CD4-positive, CD25-positive, alpha-beta regulatory T cell (primary cell): Measurements from ENCODE around the gene AZIN2. TPM values are rescaled to one million over a fixed set of nuclear protein-coding genes. Genes with fewer than 3 reads are reported as not detected.

ENCODE experiments used
- ATAC-seq, 2 donors: fragments of 150-1000 bp; cut with Tn5 transposase; one replicate each; pipeline ENCODE4 v1.10.0; 2021; ENCODE audit warnings: low read depth in 2 of 2, moderate number of reproducible peaks in 2 of 2, moderate library complexity in 1 of 2
- DNase-seq, 3 donors: peaks; one replicate each; pipeline versions ENCODE4 v3.0.0 to v3.0.0-alpha.2; 2012 to 2022; ENCODE audit warnings: mixed read lengths in 1 of 3
- H3K27ac ChIP-seq: one replicate; pipeline ENCODE4 v1.7.0; 2013; ENCODE audit warnings: mild to moderate bottlenecking, low read length; ENCODE audit not compliant: insufficient read depth, poor library complexity, severe bottlenecking
- H3K27me3 ChIP-seq: one replicate; pipeline ENCODE4 v1.7.0; 2013; ENCODE audit warnings: low read length; ENCODE audit not compliant: control insufficient read depth, insufficient read depth
- H3K36me3 ChIP-seq: one replicate; pipeline ENCODE4 v1.7.0; 2013; ENCODE audit warnings: mild to moderate bottlenecking, low read length, moderate library complexity; ENCODE audit not compliant: control insufficient read depth, insufficient read depth
- H3K4me1 ChIP-seq: 2 replicates; pipeline ENCODE4 v1.7.0; 2013; ENCODE audit warnings: mild to moderate bottlenecking, low read length; ENCODE audit not compliant: insufficient read depth, control insufficient read depth, poor library complexity, severe bottlenecking
- H3K4me3 ChIP-seq: one replicate; pipeline ENCODE4 v1.7.0; 2013; ENCODE audit warnings: low read depth, mild to moderate bottlenecking, low read length, moderate library complexity
- H3K9me3 ChIP-seq, 2 experiments: 1 replicate in 1 of 2; 2 replicates in 1 of 2; pipeline ENCODE4 v1.7.0; 2013; ENCODE audit warnings: low read length in 2 of 2, mild to moderate bottlenecking in 1 of 2, moderate library complexity in 1 of 2; ENCODE audit not compliant: control insufficient read depth in 2 of 2
- H3K27ac Mint-ChIP-seq, 3 donors: one replicate each; pipeline ENCODE4 v1.8.0; 2020 to 2022; ENCODE audit warnings: mild to moderate bottlenecking in 3 of 3, mixed read lengths in 3 of 3, moderate library complexity in 2 of 3
- H3K27me3 Mint-ChIP-seq: one replicate; pipeline ENCODE4 v1.8.0; 2022; ENCODE audit warnings: mild to moderate bottlenecking, mixed read lengths
- H3K36me3 Mint-ChIP-seq: one replicate; pipeline ENCODE4 v1.8.0; 2020; ENCODE audit warnings: mixed read lengths
- H3K4me1 Mint-ChIP-seq, 4 donors: one replicate each; pipeline ENCODE4 v1.8.0; 2020 to 2022; ENCODE audit warnings: mixed read lengths in 4 of 4, mild to moderate bottlenecking in 1 of 4
- H3K4me3 Mint-ChIP-seq, 4 donors: one replicate each; pipeline ENCODE4 v1.8.0; 2020 to 2022; ENCODE audit warnings: mild to moderate bottlenecking in 4 of 4, mixed read lengths in 4 of 4, moderate library complexity in 3 of 4
- H3K9me3 Mint-ChIP-seq, 7 donors: one replicate each; pipeline ENCODE4 v1.8.0; 2020 to 2022; ENCODE audit warnings: mixed read lengths in 7 of 7, mild to moderate bottlenecking in 3 of 7, moderate library complexity in 2 of 7
- polyA plus RNA-seq, 4 donors: library from polyadenylated mRNA; unstranded; fragments of 300-500 nt; fragmentation: Illumina TruSeq; gene quantifications; one replicate each; pipeline ENCODE4 v1.2.3, GENCODE V29; 2021
- total RNA-seq: library from RNA; stranded (reverse); gene quantifications from one replicate; pipeline ENCODE4 v1.2.3, GENCODE V29; 2022

The AZIN2 gene
- total and polyA plus RNA-seq, 5 donors from 2014 or later = 0.69 to 1.9 (median 1.3) TPM; not detected in 1

DNA sequence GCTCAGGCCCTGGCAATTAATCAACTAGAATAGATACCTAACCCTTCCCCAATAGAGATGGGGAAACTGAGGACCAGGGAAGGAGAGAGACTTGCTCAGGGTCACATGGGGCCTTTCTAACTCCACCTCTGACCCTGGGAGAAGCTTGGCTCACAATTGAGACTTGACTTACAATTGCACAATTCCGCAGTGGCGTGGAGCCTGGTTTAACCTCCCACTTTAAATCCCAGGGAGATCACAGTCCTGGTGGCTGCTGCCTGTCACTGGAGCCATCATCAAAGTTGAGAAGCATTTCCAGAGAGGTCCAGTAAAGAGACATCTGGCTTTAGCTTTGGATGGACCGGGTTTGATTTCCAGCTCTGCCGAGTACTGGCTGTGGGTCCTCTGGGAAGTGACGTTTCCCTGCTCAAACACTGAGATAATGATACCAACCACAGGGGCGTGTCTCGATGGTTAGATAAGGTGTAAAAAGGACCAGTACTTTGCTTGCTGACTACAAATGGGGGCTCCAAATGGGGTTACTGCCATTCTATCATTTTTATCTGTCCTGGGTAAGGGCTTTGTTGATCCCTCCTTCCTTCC lies 61.6 kb downstream of the AZIN2 start:
- no peak for DNase-seq
- H3K36me3 ChIP-seq = peaks cover 21% of the 10 kb centered on the region
- H3K27ac ChIP-seq = no peak overlapping the region
- H3K27ac Mint-ChIP-seq = peak overlapping the region in 1 of 3 donors; percentile 85
- no peak overlapping the region for H3K4me3 ChIP-seq
- H3K4me1 Mint-ChIP-seq = peaks cover 0 to 19% (median 10%) of the 10 kb centered on the region in 4 donors
- no peaks in the 10 kb centered on the region for H3K4me1 ChIP-seq
- no peaks in the 10 kb centered on the region for H3K27me3 ChIP-seq
- H3K9me3 Mint-ChIP-seq = no peaks in the 10 kb centered on the region
- peaks cover 11% of the 10 kb centered on the region for H3K36me3 Mint-ChIP-seq
- no peaks in the 10 kb centered on the region for H3K9me3 ChIP-seq
- no peak overlapping the region for H3K4me3 Mint-ChIP-seq
- ATAC-seq = no peak
- no peaks in the 10 kb centered on the region for H3K27me3 Mint-ChIP-seq

DNA sequence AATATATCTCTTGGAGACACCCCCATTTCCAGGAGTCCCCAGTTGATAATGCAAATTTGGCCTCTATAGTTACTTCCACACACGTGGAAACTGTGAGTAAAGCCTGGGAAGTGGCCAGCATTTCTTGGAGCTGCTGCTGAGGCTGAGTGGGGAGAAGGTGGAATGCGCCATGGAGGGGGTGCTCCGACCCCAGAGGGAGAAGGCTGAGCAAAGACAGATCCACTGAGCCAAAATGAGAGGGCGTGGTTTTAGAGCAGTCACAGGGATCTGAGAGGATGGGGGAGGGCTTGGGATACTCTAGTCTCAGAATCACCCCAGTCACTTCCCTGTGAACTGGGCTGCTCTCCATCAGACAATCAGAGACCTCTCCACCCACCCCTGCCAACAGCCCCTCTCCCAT lies 62.2 kb downstream of the AZIN2 start:
- H3K4me3 ChIP-seq = no peak overlapping the region
- H3K4me1 ChIP-seq = no peaks in the 10 kb centered on the region
- ATAC-seq (no peak), DNase-seq (no peak)
- H3K27ac ChIP-seq = no peak overlapping the region
- peak overlapping the region in 2 of 3 donors; percentile 49 to 85 for H3K27ac Mint-ChIP-seq
- no peaks in the 10 kb centered on the region for H3K27me3 Mint-ChIP-seq
- H3K9me3 Mint-ChIP-seq = no peaks in the 10 kb centered on the region
- peaks cover 16% of the 10 kb centered on the region for H3K36me3 Mint-ChIP-seq
- peaks cover 25% of the 10 kb centered on the region for H3K36me3 ChIP-seq
- no peaks in the 10 kb centered on the region for H3K9me3 ChIP-seq
- peaks cover 0 to 16% (median 10%) of the 10 kb centered on the region in 4 donors for H3K4me1 Mint-ChIP-seq
- no peaks in the 10 kb centered on the region for H3K27me3 ChIP-seq
- no peak overlapping the region for H3K4me3 Mint-ChIP-seq

DNA sequence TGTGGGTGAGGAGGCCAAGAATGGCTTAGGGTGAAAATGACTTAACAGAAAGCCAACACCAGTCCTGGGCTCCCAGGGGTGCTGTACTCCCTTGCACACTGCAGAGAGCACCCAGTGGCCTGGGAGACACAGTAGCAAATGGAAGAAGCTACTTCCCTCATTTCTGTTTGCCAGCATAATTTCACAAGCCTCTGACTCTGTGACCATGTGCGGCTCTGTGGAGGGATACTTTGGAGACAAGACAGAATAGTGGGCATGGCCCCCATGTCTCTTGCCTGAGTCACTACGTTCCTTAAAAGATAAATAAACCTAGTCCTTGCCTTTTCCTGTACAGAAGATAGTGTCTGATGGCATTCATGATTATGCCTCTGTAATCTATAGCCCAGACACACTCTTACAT lies 62.7 kb downstream of the AZIN2 start:
- Mint-ChIP-seq H3K27ac (peak overlapping the region in 2 of 3 donors; percentile 49 to 59), H3K4me1 (peaks cover 0 to 16% (median 10%) of the 10 kb centered on the region in 4 donors), H3K36me3 (peaks cover 16% of the 10 kb centered on the region), H3K27me3 (no peaks in the 10 kb centered on the region), H3K4me3 (no peak overlapping the region), H3K9me3 (no peaks in the 10 kb centered on the region)
- ATAC-seq = no peak
- Histone ChIP-seq H3K36me3 (peaks cover 25% of the 10 kb centered on the region), H3K4me3 (no peak overlapping the region), H3K27ac (no peak overlapping the region), H3K27me3 (no peaks in the 10 kb centered on the region), H3K4me1 (no peaks in the 10 kb centered on the region), H3K9me3 (no peaks in the 10 kb centered on the region)
- DNase-seq = no peak

DNA sequence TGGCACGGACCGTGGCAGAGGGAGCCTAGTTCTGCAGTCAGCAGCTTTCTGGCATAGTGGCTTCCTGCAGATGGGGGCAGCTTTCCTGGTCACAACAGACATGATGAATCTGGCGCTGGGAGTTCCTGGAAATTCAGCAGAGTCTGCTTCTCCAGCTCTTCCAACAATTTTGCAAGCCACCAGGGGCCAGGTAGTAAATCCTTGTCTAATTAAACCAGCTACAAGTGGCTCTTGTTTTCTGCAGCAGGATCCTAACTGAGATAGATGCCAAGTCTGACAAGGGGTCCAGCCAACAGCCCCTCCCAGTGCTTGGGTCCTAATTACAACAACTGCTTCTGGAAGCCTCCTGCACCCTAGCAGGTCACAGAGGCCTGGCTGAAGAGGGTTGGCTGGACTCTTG lies 65.0 kb downstream of the AZIN2 start:
- H3K27me3 Mint-ChIP-seq = no peaks in the 10 kb centered on the region
- no peaks in the 10 kb centered on the region for H3K9me3 ChIP-seq
- no peak for ATAC-seq
- peaks cover 16% of the 10 kb centered on the region for H3K36me3 Mint-ChIP-seq
- H3K4me3 ChIP-seq = no peak overlapping the region
- no peaks in the 10 kb centered on the region for H3K27me3 ChIP-seq
- H3K4me1 Mint-ChIP-seq = peaks cover 0 to 6% (median 4%) of the 10 kb centered on the region in 4 donors
- no peaks in the 10 kb centered on the region for H3K9me3 Mint-ChIP-seq
- DNase-seq = no peak
- H3K27ac ChIP-seq = no peak overlapping the region
- H3K4me3 Mint-ChIP-seq = no peak overlapping the region
- no peaks in the 10 kb centered on the region for H3K4me1 ChIP-seq
- peaks cover 25% of the 10 kb centered on the region for H3K36me3 ChIP-seq
- H3K27ac Mint-ChIP-seq = peak overlapping the region in 1 of 3 donors; percentile 69

DNA sequence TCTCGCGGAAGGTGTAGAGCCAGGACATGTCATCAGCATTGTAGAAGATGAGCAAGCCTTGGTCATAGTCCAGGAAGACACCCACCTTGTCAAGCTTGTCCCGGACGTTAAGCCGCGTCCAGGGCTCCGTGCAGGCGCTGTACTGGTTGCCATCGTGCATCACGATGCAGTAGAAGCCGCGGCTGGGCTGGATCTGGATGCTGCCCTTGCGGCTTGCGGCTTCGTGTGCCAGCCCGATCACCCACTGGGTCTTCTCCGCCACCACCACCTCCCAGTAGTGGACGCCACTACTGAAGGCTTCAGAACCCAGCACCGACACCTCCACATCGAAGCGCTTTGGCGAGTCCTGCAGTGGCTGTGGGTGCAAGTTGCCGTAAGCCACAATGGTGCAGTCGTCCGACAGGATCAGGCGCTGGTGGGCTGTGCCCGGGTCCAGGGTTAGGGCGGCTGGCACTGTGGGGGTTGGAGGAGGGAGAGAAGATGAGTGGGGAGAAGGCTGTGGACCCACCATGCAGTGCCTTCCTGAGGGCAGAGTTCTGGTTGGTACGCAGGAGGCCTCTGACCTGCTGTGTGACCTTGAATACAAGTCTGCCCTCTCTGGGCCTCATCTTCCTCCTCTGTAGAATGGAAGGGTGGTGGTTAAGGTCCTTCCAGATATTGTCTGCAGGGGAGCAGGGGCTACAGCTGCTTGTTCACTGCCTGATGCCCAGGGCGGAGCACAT lies 66.5 kb downstream of the AZIN2 start:
- Mint-ChIP-seq H3K36me3 (peaks cover 16% of the 10 kb centered on the region), H3K4me1 (peaks cover 0 to 6% (median under 1%) of the 10 kb centered on the region in 4 donors), H3K4me3 (no peak overlapping the region), H3K27ac (peak overlapping the region in 1 of 3 donors; percentile 65), H3K9me3 (no peaks in the 10 kb centered on the region), H3K27me3 (no peaks in the 10 kb centered on the region)
- no peak for DNase-seq
- no peaks in the 10 kb centered on the region for H3K9me3 ChIP-seq
- H3K27ac ChIP-seq = no peak overlapping the region
- H3K4me3 ChIP-seq = no peak overlapping the region
- ATAC-seq = no peak
- H3K27me3 ChIP-seq = no peaks in the 10 kb centered on the region
- H3K36me3 ChIP-seq = peaks cover 28% of the 10 kb centered on the region
- H3K4me1 ChIP-seq = no peaks in the 10 kb centered on the region

DNA sequence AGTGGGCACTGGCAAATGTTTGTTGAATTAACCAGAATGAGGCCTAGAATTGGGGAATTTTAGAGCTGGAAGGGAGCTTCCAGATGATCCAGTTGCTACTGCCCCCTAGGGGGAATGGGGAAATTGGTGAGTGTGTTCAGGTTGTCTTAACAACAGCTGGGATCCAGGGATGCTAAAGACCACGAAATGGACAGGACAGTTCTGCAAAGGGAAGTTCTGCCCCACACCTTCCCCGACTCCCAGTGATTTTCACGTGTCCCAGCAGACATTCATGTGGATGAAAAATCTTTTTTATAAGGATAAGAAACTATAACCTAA lies 67.0 kb downstream of the AZIN2 start:
- DNase-seq (no peak), ATAC-seq (no peak)
- Histone ChIP-seq H3K36me3 (peaks cover 30% of the 10 kb centered on the region), H3K4me1 (no peaks in the 10 kb centered on the region), H3K27ac (no peak overlapping the region), H3K4me3 (no peak overlapping the region), H3K27me3 (no peaks in the 10 kb centered on the region), H3K9me3 (no peaks in the 10 kb centered on the region)
- H3K36me3 Mint-ChIP-seq = peaks cover 16% of the 10 kb centered on the region
- no peaks in the 10 kb centered on the region for H3K9me3 Mint-ChIP-seq
- H3K4me1 Mint-ChIP-seq = peaks cover 0 to 5% (median 2%) of the 10 kb centered on the region in 4 donors
- peak overlapping the region in 1 of 3 donors; percentile 65 for H3K27ac Mint-ChIP-seq
- no peaks in the 10 kb centered on the region for H3K27me3 Mint-ChIP-seq
- no peak overlapping the region for H3K4me3 Mint-ChIP-seq

DNA sequence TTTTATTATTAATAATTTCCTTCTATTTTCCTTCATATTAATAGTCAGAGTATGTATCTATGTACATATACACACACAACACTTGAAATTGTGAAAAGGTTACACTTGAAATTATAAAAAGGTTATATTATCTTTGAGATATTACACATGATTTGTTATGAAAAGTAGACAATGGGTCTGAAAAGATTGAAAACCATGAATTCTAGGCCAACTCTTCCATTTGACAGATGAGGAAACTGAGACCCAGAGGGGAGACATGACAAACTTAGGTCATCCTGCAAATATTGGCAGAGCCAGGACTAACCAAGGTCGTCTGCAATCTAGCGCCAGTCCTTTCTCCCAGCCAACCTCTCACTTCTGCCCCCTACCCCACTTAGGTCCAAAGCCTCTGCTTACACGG lies 67.7 kb downstream of the AZIN2 start:
- Histone ChIP-seq H3K27ac (no peak overlapping the region), H3K27me3 (no peaks in the 10 kb centered on the region), H3K4me1 (no peaks in the 10 kb centered on the region), H3K36me3 (peaks cover 30% of the 10 kb centered on the region), H3K9me3 (no peaks in the 10 kb centered on the region), H3K4me3 (no peak overlapping the region)
- Mint-ChIP-seq H3K4me1 (peaks cover 0 to 3% (median 0%) of the 10 kb centered on the region in 4 donors), H3K4me3 (no peak overlapping the region), H3K36me3 (peaks cover 16% of the 10 kb centered on the region), H3K27ac (no peak overlapping the region), H3K27me3 (no peaks in the 10 kb centered on the region), H3K9me3 (no peaks in the 10 kb centered on the region)
- ATAC-seq = no peak
- DNase-seq = no peak
